NCI-H2227 (cell line): Measurements from ENCODE around the gene CACNA1H.
"Not testable (repeated sequence)": the region's sequence is repeated elsewhere in the genome, so short reads cannot be mapped to it uniquely, and the experiment has no call there.

Experiments used
- DNase-seq: peaks from one replicate; lab custom pipeline; 2025; ENCODE audit not compliant: unreplicated experiment; lab: John Stamatoyannopoulos, UW

Gene CACNA1H

GRCh38 chr16:1221628-1222552 lies 69.0 kb downstream of the CACNA1H start:
- DNase-seq, result no peak

GRCh38 chr16:1222553-1223354 lies 69.8 kb downstream of the CACNA1H start:
- DNase-seq, result no peak

GRCh38 chr16:1223355-1224214 lies 70.7 kb downstream of the CACNA1H start:
- no peak for DNase-seq

- no peak for DNase-seq
Measured at GRCh38 chr16:1224558-1224957, 71.7 kb downstream of the CACNA1H start.

GRCh38 chr16:1225051-1225451 lies 72.1 kb downstream of the CACNA1H start, which contains the start of gene TPSG1:
TPSG1 (minus strand) TSS chr16:1225268; CDS start chr16:1225252, 16 bp downstream.
- no peak for DNase-seq

GRCh38 chr16:1225728-1226311 lies 72.9 kb downstream of the CACNA1H start:
- DNase-seq, result not testable (repeated sequence)

- DNase-seq, result not testable (repeated sequence)
Measured at GRCh38 chr16:1226692-1227091, 73.8 kb downstream of the CACNA1H start.

GRCh38 chr16:1228227-1228626 lies 75.3 kb downstream of the CACNA1H start:
- DNase-seq, result not testable (repeated sequence)

GRCh38 chr16:1229476-1229875 lies 76.6 kb downstream of the CACNA1H start:
- DNase-seq, result not testable (repeated sequence)

- not testable (repeated sequence) for DNase-seq
Measured at GRCh38 chr16:1230084-1230470, 77.2 kb downstream of the CACNA1H start, which contains the start of gene TPSB2. TPSB2 (minus strand) TSS chr16:1230184; CDS start chr16:1229951, 233 bp downstream.

GRCh38 chr16:1230471-1231212 lies 77.7 kb downstream of the CACNA1H start:
- not testable (repeated sequence) for DNase-seq

GRCh38 chr16:1231301-1231700 lies 78.4 kb downstream of the CACNA1H start:
- DNase-seq, result not testable (repeated sequence)

- DNase-seq, result not testable (repeated sequence)
Measured at GRCh38 chr16:1232049-1232748, 79.3 kb downstream of the CACNA1H start.

- DNase-seq, result not testable (repeated sequence)
Measured at GRCh38 chr16:1236659-1237058, 83.8 kb downstream of the CACNA1H start.

GRCh38 chr16:1237990-1238389 lies 85.1 kb downstream of the CACNA1H start:
- DNase-seq, result no peak

- DNase-seq, result peak; percentile 26
Measured at GRCh38 chr16:1238909-1239308, 86.0 kb downstream of the CACNA1H start.

- not testable (repeated sequence) for DNase-seq
Measured at GRCh38 chr16:1239575-1239974, 86.7 kb downstream of the CACNA1H start.

- DNase-seq, result not testable (repeated sequence)
Measured at GRCh38 chr16:1240436-1240835, 87.5 kb downstream of the CACNA1H start, which contains the start of gene TPSAB1. TPSAB1 (plus strand) TSS chr16:1240705; CDS start chr16:1240939, 234 bp downstream.

GRCh38 chr16:1241081-1241480 lies 88.2 kb downstream of the CACNA1H start:
- DNase-seq, result not testable (repeated sequence)
